K562 (cell line): Measurements from ENCODE around the gene SDC1. TPM values are rescaled to one million over a fixed set of nuclear protein-coding genes. Genes with fewer than 3 reads are reported as not detected.

Experiments
- BACH1 ChIP-seq: fragments of 200-800 bp; sonication (Bioruptor generic); IDR thresholded peaks from 2 replicates; pipeline ENCODE4 v1.6.1; 2016; ENCODE audit warnings: missing genetic modification characterization, missing compliant biosample characterization
- BMI1 ChIP-seq: fragments of 150-350 bp; IDR thresholded peaks from 2 replicates; pipeline ENCODE4 v1.6.1; 2014; ENCODE audit warnings: low read length
- CBFA2T3 ChIP-seq: fragments of 450-650 bp; IDR thresholded peaks from 2 replicates; pipeline ENCODE4 v1.6.1; 2017
- DIDO1 ChIP-seq: fragments of 450-650 bp; IDR thresholded peaks from 2 replicates; pipeline ENCODE4 v1.6.1; 2016; ENCODE audit warnings: low read depth, missing biosample characterization, missing genetic modification characterization
- FOXA1 ChIP-seq: fragments of 450-650 bp; IDR thresholded peaks from 2 replicates; pipeline ENCODE4 v1.6.1; 2016; ENCODE audit warnings: mild to moderate bottlenecking, borderline replicate concordance
- GABPB2 ChIP-seq: fragments of 250-450 bp; sonication (Bioruptor Pico); conservative IDR thresholded peaks from 2 replicates; pipeline ENCODE4 v1.5.1; 2021; ENCODE audit warnings: mild to moderate bottlenecking
- HMG20A ChIP-seq: fragments of 450-650 bp; formaldehyde crosslinking; conservative IDR thresholded peaks from 2 replicates; pipeline ENCODE4 v1.4.0; 2020; ENCODE audit warnings: mild to moderate bottlenecking, mixed read lengths
- ILK ChIP-seq: fragments of 450-650 bp; IDR thresholded peaks from 2 replicates; pipeline ENCODE4 v1.6.1; 2016; ENCODE audit warnings: missing genetic modification characterization, low read depth, mild to moderate bottlenecking, missing compliant biosample characterization, moderate library complexity, borderline replicate concordance
- PRMT5 ChIP-seq: sonication (generic); formaldehyde crosslinking; IDR thresholded peaks from 2 replicates; pipeline ENCODE4 v1.5.0; 2020; ENCODE audit warnings: missing genetic modification reagents
- PTRF ChIP-seq: fragments of 450-650 bp; IDR thresholded peaks from 2 replicates; pipeline ENCODE4 v1.6.1; 2016; ENCODE audit warnings: mild to moderate bottlenecking, missing genetic modification characterization, missing compliant biosample characterization
- PURB ChIP-seq: sonication (generic); formaldehyde crosslinking; IDR thresholded peaks from 2 replicates; pipeline ENCODE4 v1.9.0; 2021; ENCODE audit warnings: low read depth, mild to moderate bottlenecking, missing genetic modification reagents
- SP1 ChIP-seq: sonication (generic); formaldehyde crosslinking; IDR thresholded peaks from 2 replicates; pipeline ENCODE4 v1.8.1; 2022; ENCODE audit warnings: mild to moderate bottlenecking, missing genetic modification reagents
- SREBF2 ChIP-seq: sonication (generic); formaldehyde crosslinking; IDR thresholded peaks from 2 replicates; pipeline ENCODE4 v1.4.0; 2020; ENCODE audit warnings: mild to moderate bottlenecking, missing genetic modification reagents
- SUPT5H ChIP-seq: fragments of 450-650 bp; IDR thresholded peaks from 2 replicates; pipeline ENCODE4 v1.6.1; 2016
- ZNF12 ChIP-seq: sonication (generic); formaldehyde crosslinking; IDR thresholded peaks from 2 replicates; pipeline ENCODE4 v1.4.0; 2020; ENCODE audit warnings: mild to moderate bottlenecking, missing genetic modification reagents
- ZNF140 ChIP-seq: fragments of 250-450 bp; sonication (Bioruptor Pico); IDR thresholded peaks from 2 replicates; pipeline ENCODE4 v1.8.0; 2021; ENCODE audit warnings: moderate library complexity, mild to moderate bottlenecking, inconsistent platforms
- ZNF311 ChIP-seq: fragments of 250-450 bp; sonication (Bioruptor Pico); IDR thresholded peaks from 2 replicates; pipeline ENCODE4 v1.4.0; 2020; ENCODE audit warnings: mild to moderate bottlenecking, moderate library complexity
- ZNF766 ChIP-seq: fragments of 200-800 bp; sonication (Bioruptor generic); conservative IDR thresholded peaks from 2 replicates; pipeline ENCODE4 v1.6.1; 2016; ENCODE audit warnings: missing genetic modification characterization, missing compliant biosample characterization
- polyA plus RNA-seq, 8 experiments: library from polyadenylated mRNA; depleted of rRNA in 4 of 8; stranded (reverse) in 5 of 8; unstranded in 3 of 8; fragments of >200 nt; fragmentation: Nextera tagmentation in 2 of 8; fragmentation: Illumina TruSeq in 1 of 8; extraction: Ambion mirVana in 2 of 8; extraction: Trizol in 1 of 8; gene quantifications; 2 replicates each; pipeline versions ENCODE4 v1.2.1 to v1.2.3, GENCODE V29; 2011 to 2014; ENCODE audit warnings: inconsistent platforms in 1 of 8, missing spikeins in 1 of 8
- total RNA-seq, 7 experiments: library from RNA; depleted of rRNA in 6 of 7; stranded (reverse); fragments of >200 nt in 6 of 7; fragmentation: Illumina TruSeq in 2 of 7; extraction: Trizol in 2 of 7; gene quantifications; 2 replicates each; pipeline versions ENCODE4 v1.2.1 to v1.2.3, GENCODE V29; 2011 to 2021; ENCODE audit warnings: low replicate concordance in 1 of 7
- TF ChIP-seq, protein P1 (sequence below): fragments of 200-400 bp; formaldehyde crosslinking; IDR thresholded peaks from 2 replicates; pipeline ENCODE4 v1.6.1; 2017; ENCODE audit warnings: mild to moderate bottlenecking, low read depth, low read length, moderate library complexity
- TF ChIP-seq, protein P2 (sequence below): fragments of 250-450 bp; sonication (Bioruptor Pico); IDR thresholded peaks from 2 replicates; pipeline ENCODE4 v1.4.0; 2020; ENCODE audit warnings: mild to moderate bottlenecking, moderate library complexity
- TF ChIP-seq, protein P3 (sequence below): fragments of 450-650 bp; IDR thresholded peaks from 2 replicates; pipeline ENCODE4 v1.6.1; 2017; ENCODE audit warnings: antibody characterized with exemption
- TF ChIP-seq, protein P4 (sequence below), 3 experiments: fragments of 200-800 bp in 1 of 3; fragments of 250-450 bp in 1 of 3; fragments of 450-650 bp in 1 of 3; sonication (Bioruptor Pico) in 1 of 3; sonication (Bioruptor generic) in 1 of 3; formaldehyde crosslinking in 1 of 3; IDR thresholded peaks; 2 replicates each; pipeline versions ENCODE4 v1.6.1 to v1.8.0; 2016 to 2022; ENCODE audit warnings: mild to moderate bottlenecking in 2 of 3, missing genetic modification characterization in 2 of 3, missing compliant biosample characterization in 1 of 3, moderate library complexity in 1 of 3

SDC1 gene
- total and polyA plus RNA-seq, 9 of the 15 experiments (the other 6 are each of a cell fraction or from before 2014, with no cell fraction given), result 0.06 to 2.7 (median 0.49) TPM

DNA sequence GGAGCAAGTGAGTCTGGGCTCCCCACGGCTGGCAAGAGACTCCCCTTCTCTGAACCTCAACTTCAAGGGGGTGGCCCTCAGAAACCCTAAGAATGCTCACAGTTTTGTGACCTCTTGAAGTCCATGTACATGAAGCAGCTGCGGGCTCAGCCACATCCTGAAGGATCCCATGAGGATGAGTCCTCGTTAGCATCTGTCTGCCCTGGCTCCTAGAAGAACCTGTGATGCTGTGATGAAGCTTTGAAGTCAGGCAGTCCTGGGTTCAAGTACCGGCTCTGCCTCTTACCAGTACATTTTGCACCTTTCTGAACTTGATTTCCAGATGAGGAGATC, 38.1 kb downstream of the SDC1 start (continued):
- TF ChIP-seq ZNF140 (CRISPR knock-in tag) (no peak), BMI1 (no peak), BACH1 (tag) (0 out of 2 replicates have a peak, but pooled peaks have one; percentile 6), CBFA2T3 (no peak), SREBF2 (CRISPR knock-in tag) (no peak), ZNF12 (CRISPR knock-in tag) (no peak), DIDO1 (0 out of 2 replicates have a peak, but pooled peaks have one; percentile 8), PURB (no peak), HMG20A (CRISPR knock-in tag) (no peak), SP1 (no peak), ZNF766 (CRISPR knock-in tag) (peak; percentile 74; the same call in 1 of the 2 replicates), ZNF311 (CRISPR knock-in tag) (no peak), ILK (tag) (no peak), GABPB2 (no peak), FOXA1 (no peak), SUPT5H (no peak), PRMT5 (no peak), PTRF (no peak; the same call in 1 of the 2 replicates)
- TF ChIP-seq, protein P1, sequence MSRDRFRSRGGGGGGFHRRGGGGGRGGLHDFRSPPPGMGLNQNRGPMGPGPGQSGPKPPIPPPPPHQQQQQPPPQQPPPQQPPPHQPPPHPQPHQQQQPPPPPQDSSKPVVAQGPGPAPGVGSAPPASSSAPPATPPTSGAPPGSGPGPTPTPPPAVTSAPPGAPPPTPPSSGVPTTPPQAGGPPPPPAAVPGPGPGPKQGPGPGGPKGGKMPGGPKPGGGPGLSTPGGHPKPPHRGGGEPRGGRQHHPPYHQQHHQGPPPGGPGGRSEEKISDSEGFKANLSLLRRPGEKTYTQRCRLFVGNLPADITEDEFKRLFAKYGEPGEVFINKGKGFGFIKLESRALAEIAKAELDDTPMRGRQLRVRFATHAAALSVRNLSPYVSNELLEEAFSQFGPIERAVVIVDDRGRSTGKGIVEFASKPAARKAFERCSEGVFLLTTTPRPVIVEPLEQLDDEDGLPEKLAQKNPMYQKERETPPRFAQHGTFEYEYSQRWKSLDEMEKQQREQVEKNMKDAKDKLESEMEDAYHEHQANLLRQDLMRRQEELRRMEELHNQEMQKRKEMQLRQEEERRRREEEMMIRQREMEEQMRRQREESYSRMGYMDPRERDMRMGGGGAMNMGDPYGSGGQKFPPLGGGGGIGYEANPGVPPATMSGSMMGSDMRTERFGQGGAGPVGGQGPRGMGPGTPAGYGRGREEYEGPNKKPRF, result no peak
- TF ChIP-seq, protein P2, sequence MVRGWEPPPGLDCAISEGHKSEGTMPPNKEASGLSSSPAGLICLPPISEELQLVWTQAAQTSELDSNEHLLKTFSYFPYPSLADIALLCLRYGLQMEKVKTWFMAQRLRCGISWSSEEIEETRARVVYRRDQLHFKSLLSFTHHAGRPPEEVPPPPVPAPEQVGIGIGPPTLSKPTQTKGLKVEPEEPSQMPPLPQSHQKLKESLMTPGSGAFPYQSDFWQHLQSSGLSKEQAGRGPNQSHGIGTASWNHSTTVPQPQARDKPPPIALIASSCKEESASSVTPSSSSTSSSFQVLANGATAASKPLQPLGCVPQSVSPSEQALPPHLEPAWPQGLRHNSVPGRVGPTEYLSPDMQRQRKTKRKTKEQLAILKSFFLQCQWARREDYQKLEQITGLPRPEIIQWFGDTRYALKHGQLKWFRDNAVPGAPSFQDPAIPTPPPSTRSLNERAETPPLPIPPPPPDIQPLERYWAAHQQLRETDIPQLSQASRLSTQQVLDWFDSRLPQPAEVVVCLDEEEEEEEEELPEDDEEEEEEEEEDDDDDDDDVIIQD (CRISPR knock-in tag), result no peak
- TF ChIP-seq, protein P3, sequence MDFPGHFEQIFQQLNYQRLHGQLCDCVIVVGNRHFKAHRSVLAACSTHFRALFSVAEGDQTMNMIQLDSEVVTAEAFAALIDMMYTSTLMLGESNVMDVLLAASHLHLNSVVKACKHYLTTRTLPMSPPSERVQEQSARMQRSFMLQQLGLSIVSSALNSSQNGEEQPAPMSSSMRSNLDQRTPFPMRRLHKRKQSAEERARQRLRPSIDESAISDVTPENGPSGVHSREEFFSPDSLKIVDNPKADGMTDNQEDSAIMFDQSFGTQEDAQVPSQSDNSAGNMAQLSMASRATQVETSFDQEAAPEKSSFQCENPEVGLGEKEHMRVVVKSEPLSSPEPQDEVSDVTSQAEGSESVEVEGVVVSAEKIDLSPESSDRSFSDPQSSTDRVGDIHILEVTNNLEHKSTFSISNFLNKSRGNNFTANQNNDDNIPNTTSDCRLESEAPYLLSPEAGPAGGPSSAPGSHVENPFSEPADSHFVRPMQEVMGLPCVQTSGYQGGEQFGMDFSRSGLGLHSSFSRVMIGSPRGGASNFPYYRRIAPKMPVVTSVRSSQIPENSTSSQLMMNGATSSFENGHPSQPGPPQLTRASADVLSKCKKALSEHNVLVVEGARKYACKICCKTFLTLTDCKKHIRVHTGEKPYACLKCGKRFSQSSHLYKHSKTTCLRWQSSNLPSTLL, result no peak
- TF ChIP-seq, protein P4, sequence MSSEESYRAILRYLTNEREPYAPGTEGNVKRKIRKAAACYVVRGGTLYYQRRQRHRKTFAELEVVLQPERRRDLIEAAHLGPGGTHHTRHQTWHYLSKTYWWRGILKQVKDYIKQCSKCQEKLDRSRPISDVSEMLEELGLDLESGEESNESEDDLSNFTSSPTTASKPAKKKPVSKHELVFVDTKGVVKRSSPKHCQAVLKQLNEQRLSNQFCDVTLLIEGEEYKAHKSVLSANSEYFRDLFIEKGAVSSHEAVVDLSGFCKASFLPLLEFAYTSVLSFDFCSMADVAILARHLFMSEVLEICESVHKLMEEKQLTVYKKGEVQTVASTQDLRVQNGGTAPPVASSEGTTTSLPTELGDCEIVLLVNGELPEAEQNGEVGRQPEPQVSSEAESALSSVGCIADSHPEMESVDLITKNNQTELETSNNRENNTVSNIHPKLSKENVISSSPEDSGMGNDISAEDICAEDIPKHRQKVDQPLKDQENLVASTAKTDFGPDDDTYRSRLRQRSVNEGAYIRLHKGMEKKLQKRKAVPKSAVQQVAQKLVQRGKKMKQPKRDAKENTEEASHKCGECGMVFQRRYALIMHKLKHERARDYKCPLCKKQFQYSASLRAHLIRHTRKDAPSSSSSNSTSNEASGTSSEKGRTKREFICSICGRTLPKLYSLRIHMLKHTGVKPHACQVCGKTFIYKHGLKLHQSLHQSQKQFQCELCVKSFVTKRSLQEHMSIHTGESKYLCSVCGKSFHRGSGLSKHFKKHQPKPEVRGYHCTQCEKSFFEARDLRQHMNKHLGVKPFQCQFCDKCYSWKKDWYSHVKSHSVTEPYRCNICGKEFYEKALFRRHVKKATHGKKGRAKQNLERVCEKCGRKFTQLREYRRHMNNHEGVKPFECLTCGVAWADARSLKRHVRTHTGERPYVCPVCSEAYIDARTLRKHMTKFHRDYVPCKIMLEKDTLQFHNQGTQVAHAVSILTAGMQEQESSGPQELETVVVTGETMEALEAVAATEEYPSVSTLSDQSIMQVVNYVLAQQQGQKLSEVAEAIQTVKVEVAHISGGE (CRISPR knock-in tag; IDR thresholded peaks at IDR 0.05), result peak in 1 of 3 experiments; percentile 16; a peak in 1 of 6 replicates
